Endothelial cell of umbilical vein (primary cell): ENCODE measurements around the gene CLIC6. TPM values are rescaled to one million over a fixed set of nuclear protein-coding genes. Genes with fewer than 3 reads are reported as not detected.

ENCODE experiments used
- BruUV-seq: library from RNA; stranded (reverse); fragments of 400-500 nt; replicated peaks from 2 replicates; lab custom pipeline; 2021; lab: Mats Ljungman, UMichigan
- CTCF ChIA-PET: fragments of 300-600, 350-600 bp; sonication (Branson Sonifier 250); formaldehyde crosslinking; loops from one replicate; lab custom pipeline; 2021; ENCODE audit warnings: antibody characterized with exemption, inconsistent platforms; lab: Charles Lee
- POLR2A ChIA-PET: fragments of 300-600, 350-600 bp; sonication (Branson Sonifier 250); formaldehyde crosslinking; loops from one replicate; lab custom pipeline; 2021; ENCODE audit warnings: antibody characterized with exemption, inconsistent platforms; lab: Charles Lee
- DNase-seq: peaks from one replicate; pipeline ENCODE4 v3.0.0-alpha.2; 2011; ENCODE audit warnings: low read depth, low spot score
- FAIRE-seq: peaks from 2 replicates; lab custom pipeline; 2011; peaks lifted over from hg19 to GRCh38; lab: Jason Lieb, UNC
- H2AFZ ChIP-seq: 2 replicates; pipeline ENCODE4 v1.6.0; 2012; ENCODE audit warnings: low read depth, low read length, control low read depth, inconsistent platforms
- H3K27ac ChIP-seq: 2 replicates; pipeline ENCODE4 v1.5.1; 2011; ENCODE audit warnings: low read depth, mild to moderate bottlenecking, control low read depth, low read length, moderate library complexity; ENCODE audit not compliant: insufficient read depth
- H3K27me3 ChIP-seq, 2 experiments: 2 replicates each; pipeline versions ENCODE4 v1.6.0 to v1.6.1; 2011; ENCODE audit warnings: low read length in 2 of 2, mixed read lengths in 1 of 2; ENCODE audit not compliant: control insufficient read depth in 2 of 2, insufficient read depth in 2 of 2
- H3K36me3 ChIP-seq, 2 experiments: 2 replicates in 1 of 2; 3 replicates in 1 of 2; pipeline ENCODE4 v1.5.1; 2011; ENCODE audit warnings: low read length in 2 of 2, mild to moderate bottlenecking in 1 of 2, moderate library complexity in 1 of 2; ENCODE audit not compliant: control insufficient read depth in 2 of 2, insufficient read depth in 2 of 2; ENCODE audit errors: extremely low read depth in 1 of 2
- H3K4me1 ChIP-seq: 3 replicates; pipeline ENCODE4 v1.5.1; 2011; ENCODE audit warnings: mild to moderate bottlenecking, low read length; ENCODE audit not compliant: control insufficient read depth, insufficient read depth; ENCODE audit errors: extremely low read depth
- H3K4me2 ChIP-seq: 2 replicates; pipeline ENCODE4 v1.6.1; 2011; ENCODE audit warnings: low read length, control low read depth, mixed read lengths; ENCODE audit not compliant: insufficient read depth
- H3K4me3 ChIP-seq, 3 experiments: fragments of 200-600 bp in 1 of 3; sonication (generic), shearing (Covaris generic) in 1 of 3; replicated peaks in 1 of 3; 2 replicates each; pipeline ENCODE4 v1.5.1; 2011 to 2016; ENCODE audit warnings: control low read depth in 3 of 3, low read length in 3 of 3, mild to moderate bottlenecking in 2 of 3, inconsistent platforms in 1 of 3, low read depth in 1 of 3, moderate library complexity in 1 of 3; ENCODE audit not compliant: insufficient read depth in 1 of 3
- H3K79me2 ChIP-seq: 2 replicates; pipeline ENCODE4 v1.6.0; 2012; ENCODE audit warnings: low read length, inconsistent platforms; ENCODE audit not compliant: control insufficient read depth, insufficient read depth
- H3K9ac ChIP-seq: replicated peaks from 2 replicates; pipeline ENCODE3; 2011; ENCODE audit warnings: low read length, control low read depth; ENCODE audit not compliant: insufficient read depth; ENCODE audit errors: extremely low read depth
- H3K9me1 ChIP-seq: replicated peaks from 3 replicates; pipeline ENCODE4 v1.6.0; 2011; ENCODE audit warnings: mild to moderate bottlenecking, low read length; ENCODE audit not compliant: control insufficient read depth, insufficient read depth; ENCODE audit errors: extremely low read depth
- H3K9me3 ChIP-seq: replicated peaks from 2 replicates; pipeline ENCODE4 v1.5.1; 2012; ENCODE audit warnings: low read length, inconsistent platforms; ENCODE audit not compliant: control insufficient read depth, insufficient read depth
- H4K20me1 ChIP-seq: replicated peaks from 2 replicates; pipeline ENCODE3; 2011; ENCODE audit warnings: mild to moderate bottlenecking, low read length; ENCODE audit not compliant: control insufficient read depth, insufficient read depth; ENCODE audit errors: extremely low read depth
- CTCF ChIP-seq, 2 donors: IDR thresholded peaks; 1 replicate in 1 of 2; 2 replicates in 1 of 2; pipeline ENCODE4 v1.5.1; 2011; ENCODE audit warnings: low read length in 2 of 2, mild to moderate bottlenecking in 2 of 2, moderate library complexity in 2 of 2, control low read depth in 1 of 2, inconsistent platforms in 1 of 2, low read depth in 1 of 2; ENCODE audit not compliant: insufficient read depth in 1 of 2; ENCODE audit errors: extremely low read depth in 1 of 2
- FOS ChIP-seq: IDR thresholded peaks from 2 replicates; pipeline ENCODE4 v1.6.1; 2011; ENCODE audit warnings: mild to moderate bottlenecking, low read length, moderate library complexity, borderline replicate concordance; ENCODE audit not compliant: insufficient read depth
- MAX ChIP-seq: IDR thresholded peaks from 2 replicates; pipeline ENCODE4 v1.6.1; 2011; ENCODE audit not compliant: insufficient read depth, insufficient read length
- MYC ChIP-seq: IDR thresholded peaks from one replicate; pipeline ENCODE4 v1.6.1; 2011; ENCODE audit warnings: mild to moderate bottlenecking, low read depth, low read length
- POLR2A ChIP-seq: IDR thresholded peaks from 2 replicates; pipeline ENCODE4 v1.6.1; 2012; ENCODE audit warnings: low read depth, mild to moderate bottlenecking, control low read depth, low read length
- dilution Hi-C: fragments of 300-500 bp; cut with MboI; formaldehyde crosslinking; loops from one replicate; pipeline ENCODE4 v1.15.0; 2019; ENCODE audit warnings: low sequenced_read_pairs; ENCODE audit not compliant: extremely low pct_ligation_motif_present
- intact Hi-C: fragments of 100-400 bp; cut with micrococcal nuclease; formaldehyde crosslinking; loops from one replicate; pipeline ENCODE4 v1.10.0; 2022
- polyA plus RNA-seq, 4 experiments: library from polyadenylated mRNA; depleted of rRNA in 3 of 4; stranded (reverse) in 3 of 4; unstranded in 1 of 4; fragments of >200 nt; gene quantifications; 2 replicates each; pipeline versions ENCODE4 v1.2.1 to v1.2.3, GENCODE V29; 2011 to 2012; ENCODE audit warnings: missing spikeins in 1 of 4
- total RNA-seq: library from RNA; stranded (reverse); gene quantifications from 2 replicates; pipeline ENCODE4 v1.2.3, GENCODE V29; 2021

Gene CLIC6
- total and polyA plus RNA-seq, 2 donors (not counting 3 experiments of a cell fraction or from before 2014, with no cell fraction given) = not detected

GRCh38 chr21:34692458-34693020, 23.7 kb downstream of the CLIC6 start:
- Histone ChIP-seq H3K27me3 (peaks cover 14 to 30% of the 10 kb centered on the region in 2 experiments), H4K20me1 (no peaks in the 10 kb centered on the region), H3K9ac (no peak overlapping the region), H3K4me1 (no peaks in the 10 kb centered on the region), H3K27ac (no peak overlapping the region), H3K36me3 (no peaks in the 10 kb centered on the region), H2AFZ (no peak overlapping the region), H3K4me2 (no peak overlapping the region), H3K9me1 (no peaks in the 10 kb centered on the region), H3K4me3 (no peak overlapping the region), H3K79me2 (no peaks in the 10 kb centered on the region), H3K9me3 (no peaks in the 10 kb centered on the region)
- no TSS peak for BruUV-seq
- FAIRE-seq (no peak), DNase-seq (no peak)
- intact Hi-C loops (loop anchor here (1.0 to 5.0 kb wide), 4 partner anchors 360 to 1336 kb away; no protein-coding TSS in a partner anchor), dilution Hi-C loops (no loop called here)
- ChIA-PET POLR2A (no interaction called here), CTCF (interaction anchor here (1.0 to 5.1 kb wide), 16 partner anchors 9 to 1336 kb away, joined by 3 to 107 read pairs (median 4); no protein-coding TSS in a partner anchor)
- TF ChIP-seq FOS (no peak), MAX (no peak), POLR2A (no peak), MYC (no peak), CTCF (IDR thresholded peaks at IDR 0.05; ENCODE audit: extremely low read depth in 1 of 2, insufficient read depth in 1 of 2, low read depth in 1 of 2, low read length in 2 of 2) (no peak)
